Central memory CD4-positive, alpha-beta T cell (primary cell): ENCODE data around the gene SEC14L1.

Experiments used
- DNase-seq: peaks from one replicate; pipeline ENCODE4 v3.0.0; 2022

The SEC14L1 gene

DNA sequence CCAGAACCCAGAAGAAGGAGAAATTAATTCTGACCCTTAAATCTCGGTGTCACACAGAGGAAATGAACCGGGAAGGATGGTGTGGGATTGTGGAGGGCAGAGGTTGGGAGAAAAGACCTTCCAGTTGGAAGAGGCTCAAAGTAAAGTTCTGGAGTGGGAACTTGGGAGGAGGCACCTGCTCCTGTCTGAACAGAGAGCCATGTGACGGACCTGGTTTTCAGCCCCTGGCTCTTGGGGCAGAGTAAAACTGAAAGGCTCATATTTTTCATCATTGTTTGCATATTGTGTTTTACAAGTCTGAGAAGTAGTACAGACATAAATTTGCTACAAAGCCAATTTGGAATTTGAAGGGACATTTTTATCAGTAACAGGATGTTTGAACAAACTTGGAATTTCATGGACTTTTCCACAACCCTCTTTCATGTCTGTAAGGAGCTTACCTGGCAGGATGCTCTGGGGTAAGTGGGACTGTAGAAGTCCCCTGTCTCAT lies 24.4 kb upstream of the SEC14L1 start:
- DNase-seq = no peak

GRCh38 chr17:77117415-77117814 lies 23.4 kb upstream of the SEC14L1 start:
- no peak for DNase-seq

DNA sequence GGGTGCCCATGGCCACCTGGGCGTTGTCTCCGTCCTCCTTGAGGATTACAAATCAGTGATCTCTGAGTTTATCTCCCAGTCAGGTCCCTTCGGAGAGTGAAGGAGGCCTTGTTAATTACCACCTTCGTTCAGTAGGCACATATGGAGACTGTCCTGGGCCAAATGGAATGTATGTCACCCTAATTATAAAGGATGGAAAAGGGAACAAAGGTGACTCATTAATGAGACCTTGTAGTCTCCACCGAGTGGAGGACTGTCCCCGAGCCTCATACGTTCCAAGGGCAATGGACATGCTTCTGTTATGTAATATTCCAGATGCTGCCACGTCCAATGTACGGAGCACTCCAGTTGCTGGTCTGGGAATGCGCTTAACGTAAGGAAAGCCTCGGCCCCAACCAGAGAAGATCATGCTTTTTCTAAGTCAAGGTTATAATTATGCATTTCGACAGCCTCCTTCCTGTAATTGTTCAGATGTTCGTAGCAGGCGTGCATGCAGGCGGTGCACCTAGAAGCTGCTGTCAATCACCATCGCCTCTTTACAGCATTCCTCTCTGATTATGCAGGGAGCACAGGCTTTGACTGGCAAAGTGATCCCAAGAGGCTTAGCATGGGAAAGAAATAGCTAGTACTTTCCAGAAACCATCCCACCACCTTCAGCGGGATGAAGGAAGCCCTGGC lies 22.4 kb upstream of the SEC14L1 start:
- DNase-seq = no peak

- DNase-seq = no peak
These were observed 21.0 kb upstream of the SEC14L1 start for GRCh38 chr17:77119668-77120301.

- no peak for DNase-seq
These were observed 19.9 kb upstream of the SEC14L1 start for GRCh38 chr17:77120868-77121267.

DNA sequence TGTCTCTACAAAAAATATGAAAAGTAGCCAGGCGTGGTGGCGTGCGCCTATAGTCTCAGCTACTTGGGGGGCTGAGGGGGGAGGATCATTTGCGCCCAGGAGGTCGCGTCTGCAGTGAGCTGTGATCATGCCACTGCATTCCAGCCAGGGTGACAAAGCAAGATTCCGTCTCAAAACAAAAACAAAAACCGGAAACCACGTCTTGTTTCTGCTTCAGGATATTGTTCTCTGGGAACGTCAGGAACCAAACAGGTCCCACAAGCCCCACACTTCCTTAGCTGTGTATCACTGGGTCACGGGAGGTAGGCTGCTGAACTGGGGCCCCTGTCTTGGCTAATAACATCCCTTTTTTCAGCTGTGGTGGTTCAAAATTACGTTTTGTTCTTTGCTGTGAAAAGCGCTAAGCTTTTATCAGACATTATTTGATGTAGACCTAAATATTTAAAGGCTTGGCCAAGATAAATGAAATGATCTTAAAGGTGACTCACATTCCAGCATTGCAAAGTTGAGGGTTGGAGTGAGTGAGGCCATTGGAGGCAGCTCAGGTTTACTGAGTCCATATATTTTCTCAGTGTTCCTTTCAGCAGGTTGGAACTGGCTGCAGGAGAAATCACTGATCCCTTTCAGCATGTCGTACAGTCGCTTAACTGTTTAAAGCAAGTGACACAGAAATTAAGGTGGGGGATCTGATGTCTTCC lies 16.4 kb upstream of the SEC14L1 start:
- DNase-seq = no peak

DNA sequence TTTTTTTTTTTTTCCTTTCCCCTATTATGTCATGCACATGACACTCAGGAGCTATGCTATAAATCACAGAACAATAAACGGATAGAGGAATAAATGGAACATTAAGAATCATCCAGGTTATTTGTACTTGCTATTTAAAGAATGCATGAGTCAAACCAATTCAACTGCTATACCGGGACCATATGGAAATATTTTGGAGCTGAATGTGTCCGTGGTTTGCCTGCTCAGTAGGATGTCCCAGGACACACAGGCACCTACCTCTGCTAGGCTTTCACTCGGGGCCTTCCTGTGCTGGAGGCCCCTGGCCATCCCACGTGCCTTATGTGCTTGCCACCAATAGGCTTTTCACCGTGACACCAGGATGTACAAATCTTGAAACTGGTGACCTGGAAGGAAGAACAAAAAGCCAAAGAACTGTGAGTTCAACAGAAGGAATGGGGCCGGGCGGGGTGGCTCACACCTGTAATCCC lies 15.3 kb upstream of the SEC14L1 start:
- DNase-seq = no peak

DNA sequence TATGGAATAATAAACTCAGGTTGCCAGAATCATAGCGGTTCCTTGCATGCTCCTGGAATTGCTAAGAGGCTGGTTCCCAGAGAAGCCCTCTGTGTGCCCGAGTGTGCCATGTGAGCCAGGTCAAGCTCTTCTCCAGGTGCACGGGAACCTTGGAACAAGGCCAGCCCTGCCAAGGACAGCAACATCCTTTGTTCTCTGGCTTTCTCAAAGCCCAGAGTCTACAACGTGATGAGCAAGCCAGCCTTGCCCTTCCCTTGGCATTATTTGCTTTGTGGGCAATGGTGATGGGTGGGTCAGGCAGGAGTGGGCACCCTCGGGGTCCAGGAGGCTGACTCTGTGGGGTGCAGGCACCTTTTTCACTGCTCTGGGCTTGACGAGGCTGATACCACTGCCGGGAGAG lies 14.2 kb upstream of the SEC14L1 start:
- DNase-seq = no peak

DNA sequence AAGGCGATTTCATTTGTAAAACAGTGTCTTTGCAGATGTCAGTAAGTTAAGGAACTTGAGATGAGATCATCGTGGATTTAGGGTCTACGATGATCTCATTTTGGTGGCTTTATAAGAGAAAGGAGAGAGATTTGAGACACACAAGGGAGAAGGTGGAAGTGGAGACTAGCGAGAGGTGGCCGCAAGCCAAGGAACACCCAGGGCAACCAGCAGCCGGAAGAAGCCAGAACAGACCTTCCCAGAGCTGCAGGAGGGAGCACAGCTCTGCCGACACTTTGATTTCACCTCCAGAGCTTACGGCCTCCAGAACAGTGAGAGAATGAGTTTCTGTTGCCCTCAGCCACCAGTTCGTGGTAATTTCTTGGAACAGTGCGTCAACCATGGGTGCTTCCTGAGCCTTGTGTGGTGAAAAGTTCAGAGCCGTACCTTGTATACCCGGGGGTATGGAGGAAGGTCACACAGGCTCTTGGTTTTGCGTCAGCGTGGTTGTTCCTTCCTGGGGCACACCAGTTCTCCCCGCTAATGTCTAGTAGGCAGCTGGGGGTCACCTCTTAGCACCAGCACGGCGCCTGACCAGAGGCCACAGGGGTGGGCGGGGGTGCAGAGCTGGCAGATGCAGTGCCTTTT lies 12.9 kb upstream of the SEC14L1 start:
- peak; percentile 88 for DNase-seq

GRCh38 chr17:77128896-77129567 lies 11.7 kb upstream of the SEC14L1 start:
- DNase-seq = no peak

DNA sequence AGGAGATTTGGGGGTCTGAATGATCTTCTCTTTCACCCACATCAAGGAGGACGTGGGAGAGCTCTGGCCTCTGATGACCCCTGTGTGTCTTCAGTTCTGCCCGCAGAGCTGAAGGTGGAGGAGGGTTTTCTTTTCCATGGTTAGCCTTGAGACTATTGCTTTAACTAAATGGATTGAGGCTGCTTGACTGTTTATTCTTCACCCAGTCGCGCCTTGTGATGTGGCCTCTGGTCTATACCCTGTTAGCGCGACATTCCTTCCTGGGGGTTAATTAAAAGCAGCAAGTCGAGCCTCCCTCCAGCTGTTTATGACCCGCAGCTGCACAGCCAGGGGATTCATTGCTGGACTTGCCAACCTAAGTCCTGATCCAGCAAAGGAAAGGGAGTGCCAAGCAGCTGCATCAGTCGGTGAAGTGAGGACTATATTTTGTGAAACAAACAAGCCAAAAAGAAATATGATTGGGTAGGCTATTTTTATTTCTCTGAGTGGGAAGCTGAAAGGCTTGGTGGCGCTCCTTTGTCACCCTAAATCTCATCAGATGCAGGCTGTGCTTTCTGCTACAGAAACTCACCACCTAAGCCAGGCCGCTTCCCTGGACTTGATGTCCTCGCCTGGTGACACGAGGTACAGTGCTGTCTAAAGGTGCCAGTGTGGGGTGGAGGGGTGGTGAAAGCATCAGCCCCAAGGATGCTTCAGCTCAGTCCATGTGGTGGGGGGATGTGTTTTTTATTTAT lies 11.0 kb upstream of the SEC14L1 start:
- DNase-seq = no peak

GRCh38 chr17:77130525-77130924 lies 10.2 kb upstream of the SEC14L1 start:
- DNase-seq = no peak

- DNase-seq = no peak
These were observed 8.9 kb upstream of the SEC14L1 start for GRCh38 chr17:77131904-77132303.

- DNase-seq = no peak
These were observed 8.2 kb upstream of the SEC14L1 start for GRCh38 chr17:77132411-77133086.

GRCh38 chr17:77133087-77133638 lies 7.6 kb upstream of the SEC14L1 start:
- DNase-seq = no peak

DNA sequence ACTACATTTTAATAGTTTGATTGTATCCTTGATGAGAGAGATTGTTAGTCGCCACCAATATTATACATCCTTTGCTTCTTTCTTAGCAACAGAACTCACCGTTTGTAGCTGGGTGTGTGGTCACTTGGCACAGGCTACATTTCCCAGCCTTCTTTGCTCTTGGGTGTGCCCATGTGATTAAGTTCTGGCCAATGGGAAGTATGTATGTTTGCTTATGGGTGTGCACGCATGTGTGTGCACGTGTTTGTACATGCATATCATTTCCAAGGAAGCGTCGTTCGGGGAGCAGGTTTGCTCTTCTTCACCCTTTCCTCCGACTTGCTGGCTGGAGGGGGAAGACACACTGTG lies 4.4 kb upstream of the SEC14L1 start:
- no peak for DNase-seq

- DNase-seq = no peak
These were observed 3.7 kb upstream of the SEC14L1 start for GRCh38 chr17:77137111-77137510.

DNA sequence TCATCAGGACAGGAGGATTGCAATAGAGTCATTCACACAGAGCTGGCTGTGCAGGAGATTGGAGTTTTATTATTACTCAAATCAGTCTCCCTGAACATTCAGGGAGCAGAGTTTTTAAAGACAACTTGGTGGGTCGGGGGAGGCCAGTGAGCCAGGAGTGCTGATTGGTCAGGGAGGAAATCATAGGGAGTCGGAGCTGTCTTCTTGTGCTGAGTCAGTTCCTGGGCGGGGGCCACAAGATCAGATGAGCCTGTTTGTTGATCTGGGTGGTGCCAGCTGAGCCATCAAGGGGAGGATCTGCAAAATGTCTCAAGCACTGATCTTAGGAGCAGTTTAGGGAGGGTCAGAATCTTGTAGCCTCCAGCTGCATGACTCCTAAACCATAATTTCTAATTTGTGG lies 2.9 kb upstream of the SEC14L1 start:
- peak; percentile 21 for DNase-seq

- DNase-seq = peak; percentile 99
These were observed 447 bp upstream of the SEC14L1 start for GRCh38 chr17:77140166-77140877.

DNA sequence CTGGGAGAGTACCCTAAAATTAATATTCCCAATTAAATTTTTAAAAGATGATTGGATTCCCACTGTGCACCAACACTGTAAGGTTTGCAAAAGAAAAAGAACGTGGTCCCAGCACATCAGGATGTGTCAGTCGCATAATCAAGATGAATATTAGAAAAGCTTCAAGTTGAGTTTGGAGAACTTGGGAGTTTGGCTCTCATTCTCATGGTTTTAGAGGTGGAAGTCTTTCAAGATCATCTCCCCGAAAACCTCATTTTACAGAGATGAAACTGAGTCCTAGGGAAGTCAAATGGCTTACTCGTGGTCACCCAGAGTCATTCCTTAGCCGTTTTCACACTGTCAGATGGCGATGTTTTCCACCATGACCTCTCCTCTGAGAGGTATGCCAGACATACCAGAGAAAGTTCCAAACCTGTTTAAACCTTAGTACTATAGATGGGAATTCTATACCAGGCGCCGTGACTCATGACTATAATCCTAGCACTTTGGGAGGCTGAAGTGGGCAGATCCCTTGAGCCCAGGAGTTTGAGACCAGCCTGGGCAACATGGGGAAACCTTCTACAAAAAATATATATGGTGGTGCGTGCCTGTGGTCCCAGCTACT lies 1.2 kb downstream of the SEC14L1 start:
- DNase-seq = no peak
